ENCODE data around the gene FAM114A2. TPM values are rescaled to one million over a fixed set of nuclear protein-coding genes. Genes with fewer than 3 reads are reported as not detected.

The FAM114A2 gene
- total RNA-seq, 1 experiment from 2014 or later = 12.8 TPM

GRCh38 chr5:154059039-154059430 lies 20.3 kb upstream of the FAM114A2 start:
- H4K20me1 ChIP-seq (ENCODE audit: control insufficient read depth, insufficient read depth, insufficient read length) = no peaks in the 10 kb centered on the region
- H3K14ac ChIP-seq (ENCODE audit: insufficient read depth, low read length) = no peak overlapping the region
- no peak overlapping the region for H3K4me3 Mint-ChIP-seq
- no peak overlapping the region for H2BK20ac ChIP-seq (ENCODE audit: low read depth, low read length, poor library complexity, severe bottlenecking)
- H3K4me1 ChIP-seq (ENCODE audit: insufficient read depth, low read length) = 0 out of 2 replicates have a peak, but pooled peaks cover 3% of the 10 kb centered on the region
- H2BK15ac ChIP-seq (ENCODE audit: low read depth, low read length) = no peak overlapping the region
- no peak overlapping the region for H2AFZ ChIP-seq (ENCODE audit: low read length)
- no peaks in the 10 kb centered on the region for H3K9me3 Mint-ChIP-seq
- peaks cover 0 to 7% (median 2%) of the 10 kb centered on the region in 3 experiments; a peak in 4 of 7 replicates for H3K36me3 Mint-ChIP-seq (ENCODE audit: insufficient read depth in 1 of 3, low read depth in 3 of 3)
- no peak overlapping the region for H2AK5ac ChIP-seq (ENCODE audit: insufficient read length, low read length)
- H4K5ac ChIP-seq (ENCODE audit: insufficient read length, low read depth, low read length) = no peak overlapping the region
- H3K79me1 ChIP-seq (ENCODE audit: insufficient read depth, low read depth, low read length, poor library complexity, severe bottlenecking) = no peaks in the 10 kb centered on the region
- H3K23me2 ChIP-seq (ENCODE audit: insufficient read length, low read depth, low read length, poor library complexity, severe bottlenecking) = no peaks in the 10 kb centered on the region
- no peaks in the 10 kb centered on the region for H3K9me3 ChIP-seq (ENCODE audit: control insufficient read depth, low read depth, low read length)
- H3K4ac ChIP-seq (ENCODE audit: low read depth, low read length) = no peak overlapping the region
- H3T11ph ChIP-seq (ENCODE audit: low read length) = no peak overlapping the region
- peak overlapping the region in 1 of 3 experiments; percentile 57; a peak in 1 of 7 replicates for H3K27ac Mint-ChIP-seq
- no peaks in the 10 kb centered on the region for H3K79me2 ChIP-seq (ENCODE audit: insufficient read depth, low read length)
- no peak for TF ChIP-seq CTCF (conservative IDR thresholded peaks at IDR 0.05)
- no peak overlapping the region for H2BK120ac ChIP-seq (ENCODE audit: low read depth, low read length, poor library complexity, severe bottlenecking)
- no peak overlapping the region for H3K4me2 ChIP-seq (ENCODE audit: insufficient read depth, insufficient read length, low read length)
- H3K9ac ChIP-seq (ENCODE audit: extremely low read depth, insufficient read length, low read length) = no peak overlapping the region
- H2BK12ac ChIP-seq (ENCODE audit: insufficient read length, low read depth, low read length) = no peak overlapping the region
- no peak overlapping the region for H3K27ac ChIP-seq (ENCODE audit: insufficient read length, low read depth, low read length)
- H4K8ac ChIP-seq (replicated peaks; ENCODE audit: insufficient read length, low read depth, low read length) = no peak overlapping the region
- H3K27me3 ChIP-seq (ENCODE audit: insufficient read depth, low read length) = no peaks in the 10 kb centered on the region
- H3K4me1 Mint-ChIP-seq = peaks cover 16% of the 10 kb centered on the region in 2 experiments
- WGBS (ENCODE audit: extremely low coverage, insufficient read length, low lambda C conversion rate) = no CpG with 5 or more reads among the region's 6 CpGs
- DNase-seq = no peak
- H3K27me3 Mint-ChIP-seq (ENCODE audit: low read depth) = peaks cover 1% of the 10 kb centered on the region; the same call in 1 of the 2 replicates
- H2BK5ac ChIP-seq (ENCODE audit: insufficient read length, low read length) = no peak overlapping the region
- no peak overlapping the region for H3K23ac ChIP-seq (ENCODE audit: insufficient read length, low read depth, low read length)
- H3K18ac ChIP-seq (ENCODE audit: insufficient read length, low read depth, low read length) = no peak overlapping the region
- H3K56ac ChIP-seq (ENCODE audit: insufficient read length, low read depth, low read length) = no peak overlapping the region
- no peak overlapping the region for H4K91ac ChIP-seq (ENCODE audit: insufficient read length, low read depth, low read length)

All from H9 (cell line).